Central memory CD8-positive, alpha-beta T cell (primary cell): ENCODE measurements around the gene UBE2QL1.

Source experiments
- ATAC-seq: fragments of 150-1000 bp; cut with Tn5 transposase; replicated peaks from 2 replicates; pipeline ENCODE4 v1.10.0; 2022; ENCODE audit warnings: mild to moderate bottlenecking, moderate FRiP score, moderate number of reproducible peaks; ENCODE audit not compliant: poor library complexity, severe bottlenecking; ENCODE audit errors: extremely low read depth
- DNase-seq, 2 donors: peaks; one replicate each; pipeline ENCODE4 v3.0.0; 2021; ENCODE audit warnings: low spot score in 2 of 2
- H3K27ac Mint-ChIP-seq: one replicate; pipeline ENCODE4 v1.8.0; 2022; ENCODE audit warnings: low read depth, mild to moderate bottlenecking, moderate library complexity, mixed read lengths
- H3K27me3 Mint-ChIP-seq: one replicate; pipeline ENCODE4 v1.8.0; 2022; ENCODE audit warnings: mixed read lengths
- H3K36me3 Mint-ChIP-seq: one replicate; pipeline ENCODE4 v1.8.0; 2022; ENCODE audit warnings: mild to moderate bottlenecking, moderate library complexity, mixed read lengths; ENCODE audit not compliant: insufficient read depth
- H3K4me1 Mint-ChIP-seq: one replicate; pipeline ENCODE4 v1.8.0; 2022; ENCODE audit warnings: mixed read lengths
- H3K4me3 Mint-ChIP-seq: one replicate; pipeline ENCODE4 v1.8.0; 2022; ENCODE audit warnings: mild to moderate bottlenecking, moderate library complexity, mixed read lengths
- H3K9me3 Mint-ChIP-seq: one replicate; pipeline ENCODE4 v1.8.0; 2022; ENCODE audit warnings: mixed read lengths

Gene UBE2QL1

DNA sequence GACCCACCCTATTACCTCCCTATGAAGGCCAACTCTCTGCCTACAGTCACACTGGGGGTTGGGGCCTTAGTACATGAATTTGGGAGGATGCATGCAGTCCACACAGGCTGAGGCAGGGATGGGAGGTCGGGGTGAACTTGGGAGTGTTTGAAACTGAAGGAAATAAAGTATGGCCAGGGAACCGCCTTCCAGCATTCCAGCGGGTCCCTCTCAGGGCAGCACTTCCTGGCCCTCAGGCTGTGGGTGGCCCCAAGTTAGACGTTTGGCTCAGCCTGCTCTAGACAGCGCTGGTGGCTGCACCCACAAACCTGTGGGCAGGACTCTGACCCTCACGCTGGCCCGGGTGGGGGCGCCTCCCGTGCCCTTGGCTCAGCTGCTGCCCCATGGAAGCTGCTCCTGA lies 74.3 kb downstream of the UBE2QL1 start:
- peaks cover 73% of the 10 kb centered on the region for H3K27me3 Mint-ChIP-seq
- H3K4me1 Mint-ChIP-seq = no peaks in the 10 kb centered on the region
- H3K4me3 Mint-ChIP-seq = no peak overlapping the region
- no peaks in the 10 kb centered on the region for H3K9me3 Mint-ChIP-seq
- ATAC-seq (no peak), DNase-seq (no peak)
- H3K27ac Mint-ChIP-seq = no peak overlapping the region
- H3K36me3 Mint-ChIP-seq = no peaks in the 10 kb centered on the region

DNA sequence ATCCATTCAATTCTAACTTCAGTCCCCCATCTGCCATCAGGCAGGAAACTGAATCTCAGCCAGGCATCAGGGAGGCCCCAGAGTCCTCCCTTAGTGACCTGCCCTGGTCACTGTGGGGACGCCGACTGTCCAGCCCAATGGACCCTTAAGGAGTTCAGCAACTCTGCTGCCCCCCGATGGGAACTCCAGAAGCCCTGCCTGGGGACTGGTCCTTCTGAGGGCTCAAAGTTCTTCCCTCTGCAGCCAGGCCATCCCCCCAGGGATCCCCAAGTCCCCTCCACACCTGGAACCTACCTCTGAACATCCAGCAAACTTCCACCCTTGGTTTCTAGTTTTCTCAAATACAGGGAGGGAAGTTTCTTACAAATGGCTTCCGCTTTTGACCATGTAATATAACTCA lies 76.8 kb downstream of the UBE2QL1 start:
- H3K27ac Mint-ChIP-seq = no peak overlapping the region
- DNase-seq = no peak
- peaks cover 2% of the 10 kb centered on the region for H3K36me3 Mint-ChIP-seq
- H3K9me3 Mint-ChIP-seq = no peaks in the 10 kb centered on the region
- no peak for ATAC-seq
- H3K4me1 Mint-ChIP-seq = no peaks in the 10 kb centered on the region
- H3K27me3 Mint-ChIP-seq = peaks cover 73% of the 10 kb centered on the region
- H3K4me3 Mint-ChIP-seq = no peak overlapping the region

DNA sequence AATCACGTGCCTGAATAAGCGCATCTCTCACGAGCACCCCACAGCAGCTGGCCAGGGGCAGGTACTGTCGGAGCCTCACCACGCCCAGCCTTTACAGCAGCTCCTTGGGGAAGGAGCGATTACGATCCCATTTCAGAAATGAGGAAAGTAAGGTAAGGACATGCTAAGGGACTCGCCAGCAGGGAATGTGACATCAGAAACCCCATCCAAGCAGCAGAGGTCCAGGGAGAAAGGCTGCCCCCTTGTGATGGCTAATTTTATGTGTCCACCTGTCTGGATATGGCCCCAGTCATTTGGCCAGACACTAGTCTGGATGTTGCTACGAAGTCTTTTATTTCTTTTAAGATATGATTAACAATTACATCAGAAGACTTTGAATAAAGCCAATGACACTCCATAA lies 77.3 kb downstream of the UBE2QL1 start:
- Mint-ChIP-seq H3K27ac (no peak overlapping the region), H3K36me3 (peaks cover 2% of the 10 kb centered on the region), H3K4me3 (no peak overlapping the region), H3K4me1 (no peaks in the 10 kb centered on the region), H3K9me3 (no peaks in the 10 kb centered on the region), H3K27me3 (peaks cover 68% of the 10 kb centered on the region)
- no peak for DNase-seq
- no peak for ATAC-seq

DNA sequence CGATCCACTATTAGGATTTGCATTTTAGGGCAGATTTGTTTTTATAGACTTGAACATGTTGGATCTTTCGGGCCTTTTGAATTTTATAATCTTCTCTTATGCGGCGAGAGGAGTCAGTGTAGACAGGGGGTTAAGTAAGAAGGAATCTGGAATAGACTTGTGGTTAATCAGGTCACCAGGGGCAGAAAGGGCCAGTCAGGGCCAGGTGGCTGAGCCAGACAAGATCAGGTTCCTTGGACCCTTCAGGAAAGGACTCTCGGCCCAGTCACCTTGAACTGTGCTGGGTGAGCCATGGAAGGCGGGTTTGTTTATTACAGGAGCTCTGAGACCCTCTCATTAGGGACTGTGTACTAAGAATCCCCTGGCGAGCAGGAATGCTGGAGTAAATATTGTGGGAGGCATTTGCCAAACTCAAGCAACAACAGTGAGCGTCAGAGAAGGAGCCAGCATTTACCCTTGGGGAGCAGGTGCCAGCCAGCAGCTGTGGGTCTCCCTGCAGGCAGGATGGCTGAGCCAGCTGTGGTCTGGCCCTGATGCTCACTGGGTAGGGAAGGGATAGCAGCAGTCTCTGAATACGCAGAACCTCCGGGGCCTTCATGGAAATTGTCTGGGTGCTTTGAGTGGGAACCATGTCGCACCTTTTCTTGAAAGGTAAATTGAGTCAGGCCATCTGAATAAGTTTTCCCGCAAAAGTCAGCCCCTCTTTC lies 79.2 kb downstream of the UBE2QL1 start:
- DNase-seq (no peak), ATAC-seq (no peak)
- Mint-ChIP-seq H3K27me3 (peaks cover 74% of the 10 kb centered on the region), H3K9me3 (no peaks in the 10 kb centered on the region), H3K4me1 (no peaks in the 10 kb centered on the region), H3K4me3 (no peak overlapping the region), H3K27ac (no peak overlapping the region), H3K36me3 (peaks cover 2% of the 10 kb centered on the region)

DNA sequence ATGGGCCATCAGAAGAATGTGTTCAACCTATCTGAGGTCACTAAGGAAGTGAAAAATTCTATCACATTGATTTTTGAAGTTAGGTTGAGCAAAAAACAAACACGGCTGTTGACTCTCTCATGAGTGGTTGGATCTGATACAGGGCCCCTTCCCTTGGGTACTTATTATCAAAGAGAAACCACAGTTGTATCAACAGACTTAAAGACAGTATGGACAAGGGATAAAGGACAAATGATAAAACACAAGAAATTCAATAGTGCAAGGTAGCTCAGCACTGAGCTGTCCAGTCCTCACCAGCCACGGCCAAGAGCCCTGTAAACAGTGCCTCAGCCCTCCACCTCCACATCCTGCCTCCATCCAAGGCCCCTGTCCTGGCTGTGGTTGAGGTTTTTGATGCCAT lies 86.9 kb downstream of the UBE2QL1 start:
- H3K9me3 Mint-ChIP-seq = no peaks in the 10 kb centered on the region
- no peaks in the 10 kb centered on the region for H3K4me1 Mint-ChIP-seq
- H3K36me3 Mint-ChIP-seq = no peaks in the 10 kb centered on the region
- no peak overlapping the region for H3K27ac Mint-ChIP-seq
- no peak for DNase-seq
- no peak overlapping the region for H3K4me3 Mint-ChIP-seq
- H3K27me3 Mint-ChIP-seq = peaks cover 43% of the 10 kb centered on the region
- no peak for ATAC-seq

DNA sequence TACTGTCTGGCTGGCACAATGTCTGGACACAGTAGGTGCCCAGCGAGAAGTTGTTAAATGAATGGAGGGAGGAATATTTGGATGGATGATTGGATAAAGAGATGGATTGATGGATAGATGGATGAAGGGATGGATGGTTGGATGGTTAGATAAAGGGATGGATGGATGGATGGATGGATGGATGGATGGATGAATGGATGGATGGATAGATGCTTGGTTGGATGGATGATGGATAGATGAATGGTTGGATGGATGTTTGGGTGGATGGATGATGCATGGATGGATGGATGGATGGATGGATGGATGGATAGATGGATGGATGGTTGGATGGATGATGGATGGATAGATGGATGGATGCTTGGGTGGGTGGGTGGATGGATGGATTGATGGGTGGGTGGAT lies 90.4 kb downstream of the UBE2QL1 start:
- peaks cover 19% of the 10 kb centered on the region for H3K27me3 Mint-ChIP-seq
- H3K36me3 Mint-ChIP-seq = no peaks in the 10 kb centered on the region
- DNase-seq = no peak
- no peaks in the 10 kb centered on the region for H3K9me3 Mint-ChIP-seq
- no peaks in the 10 kb centered on the region for H3K4me1 Mint-ChIP-seq
- no peak overlapping the region for H3K4me3 Mint-ChIP-seq
- H3K27ac Mint-ChIP-seq = no peak overlapping the region
- no peak for ATAC-seq

DNA sequence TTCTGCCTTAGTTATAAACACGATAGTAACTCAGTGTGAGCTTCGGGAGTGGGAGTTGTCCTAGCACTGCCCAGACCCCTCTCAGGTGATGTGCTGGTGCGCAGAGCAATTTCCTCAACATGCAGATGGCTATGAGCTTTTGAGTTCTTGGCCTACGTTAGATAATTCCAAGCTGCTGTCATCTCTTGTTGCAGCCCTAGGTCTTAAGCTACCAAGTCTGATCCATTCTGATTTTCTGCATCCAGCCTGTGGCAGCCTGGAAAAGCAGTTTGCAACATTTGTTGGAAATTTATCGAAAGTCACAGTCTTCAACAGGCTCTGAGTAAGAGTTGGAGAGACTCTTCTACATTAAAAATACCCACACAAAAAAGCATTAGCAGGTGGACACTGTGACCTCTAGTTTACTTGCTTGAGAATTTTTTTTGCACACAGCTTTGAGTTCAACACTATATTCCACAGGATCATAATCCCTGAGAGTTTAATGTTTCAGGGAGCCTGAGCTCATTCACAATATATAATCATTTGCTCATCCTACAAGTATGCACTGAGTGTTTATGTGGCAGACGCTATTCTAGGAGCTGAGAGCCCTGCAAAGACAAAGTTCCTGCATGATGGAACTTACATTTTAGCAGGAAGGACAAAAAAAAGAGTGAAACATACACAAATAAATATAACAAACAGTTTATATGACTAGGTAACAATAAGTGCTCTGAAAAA lies 91.6 kb downstream of the UBE2QL1 start:
- no peak for ATAC-seq
- Mint-ChIP-seq H3K9me3 (no peaks in the 10 kb centered on the region), H3K36me3 (no peaks in the 10 kb centered on the region), H3K27ac (no peak overlapping the region), H3K4me3 (no peak overlapping the region), H3K4me1 (no peaks in the 10 kb centered on the region), H3K27me3 (peaks cover 10% of the 10 kb centered on the region)
- no peak for DNase-seq

DNA sequence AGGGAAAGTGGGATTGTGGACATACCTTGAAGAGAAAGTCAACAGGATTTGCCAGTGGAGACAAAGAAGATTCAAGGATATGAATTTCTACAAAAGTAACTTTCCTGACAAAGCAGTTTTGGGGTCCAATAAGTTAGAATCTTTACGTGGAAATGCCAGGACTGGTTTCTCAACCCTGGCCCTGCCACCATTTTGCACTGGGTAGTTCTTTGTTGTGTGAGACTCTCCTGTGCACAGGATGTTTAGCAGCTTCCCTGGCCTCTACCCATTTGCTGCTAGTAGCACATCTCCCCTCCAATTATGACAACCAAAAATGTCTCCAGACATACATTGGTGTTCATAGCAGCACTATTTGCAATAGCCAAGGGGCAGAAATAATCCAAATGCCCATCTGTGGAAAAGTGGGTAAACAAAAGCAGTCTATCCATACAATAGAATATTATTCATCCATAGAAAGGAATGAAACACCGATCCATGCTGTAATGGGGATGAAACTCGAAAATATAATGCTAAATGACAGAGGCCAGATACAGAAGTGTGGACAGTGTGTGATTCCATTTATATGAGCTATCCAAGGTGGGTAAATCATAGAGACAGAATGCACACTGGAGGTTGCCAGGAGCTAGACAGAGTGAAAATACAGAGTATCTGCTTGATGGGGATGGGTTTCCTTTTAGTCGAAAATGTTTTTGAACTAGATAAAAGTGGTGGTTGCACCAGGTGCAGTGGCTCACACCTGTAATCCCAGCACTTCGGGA lies 92.8 kb downstream of the UBE2QL1 start:
- DNase-seq = no peak
- no peaks in the 10 kb centered on the region for H3K4me1 Mint-ChIP-seq
- peaks cover 15% of the 10 kb centered on the region for H3K27me3 Mint-ChIP-seq
- no peak for ATAC-seq
- no peak overlapping the region for H3K27ac Mint-ChIP-seq
- no peak overlapping the region for H3K4me3 Mint-ChIP-seq
- H3K36me3 Mint-ChIP-seq = no peaks in the 10 kb centered on the region
- no peaks in the 10 kb centered on the region for H3K9me3 Mint-ChIP-seq

DNA sequence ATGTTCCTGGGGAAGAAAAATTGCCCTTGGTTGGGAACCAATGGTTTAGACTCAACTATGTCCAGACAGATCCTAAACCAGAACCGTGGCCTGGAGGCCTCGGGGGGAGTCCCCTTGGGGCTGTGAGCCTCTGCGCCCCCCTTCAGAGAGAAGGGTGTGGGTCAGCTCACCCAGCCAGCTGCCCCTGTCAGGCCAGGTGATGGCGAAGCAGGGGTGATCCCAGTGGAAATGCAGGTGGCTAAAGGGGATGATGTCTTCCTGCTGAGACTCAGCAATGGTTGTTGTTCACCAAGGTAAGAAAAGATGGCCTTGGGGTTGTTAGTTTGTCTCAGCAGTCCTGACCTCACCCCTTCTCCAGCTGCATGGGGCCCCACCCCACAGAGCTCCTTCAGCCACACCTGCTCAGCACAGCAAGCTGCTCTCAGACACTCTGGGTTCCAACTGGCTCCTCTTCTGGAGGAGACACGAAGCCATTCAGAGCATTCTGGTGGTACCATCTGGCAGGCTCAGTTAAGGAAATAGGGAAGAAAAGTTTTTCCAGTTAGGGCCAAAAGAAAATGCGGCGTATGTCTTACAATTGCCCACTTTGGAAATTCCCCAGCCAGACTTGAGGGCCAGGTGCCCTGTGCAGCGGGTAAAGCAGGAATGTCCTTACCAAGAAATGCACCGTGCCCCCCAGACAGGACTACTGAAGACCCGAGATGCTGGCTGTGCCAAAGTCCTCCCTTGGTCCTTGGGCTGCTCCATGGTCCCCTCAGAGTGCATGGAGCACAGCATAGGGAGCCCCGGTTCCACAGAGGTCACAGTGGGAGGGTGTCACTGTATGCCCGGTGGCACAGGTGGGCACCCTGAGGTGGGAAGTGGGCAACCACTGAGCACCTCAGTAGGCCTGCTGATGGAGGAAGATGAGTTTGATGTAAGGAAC lies 94.0 kb downstream of the UBE2QL1 start:
- no peak for DNase-seq
- ATAC-seq = no peak
- no peaks in the 10 kb centered on the region for H3K4me1 Mint-ChIP-seq
- no peaks in the 10 kb centered on the region for H3K36me3 Mint-ChIP-seq
- no peak overlapping the region for H3K4me3 Mint-ChIP-seq
- H3K27ac Mint-ChIP-seq = no peak overlapping the region
- H3K9me3 Mint-ChIP-seq = no peaks in the 10 kb centered on the region
- peaks cover 27% of the 10 kb centered on the region for H3K27me3 Mint-ChIP-seq

DNA sequence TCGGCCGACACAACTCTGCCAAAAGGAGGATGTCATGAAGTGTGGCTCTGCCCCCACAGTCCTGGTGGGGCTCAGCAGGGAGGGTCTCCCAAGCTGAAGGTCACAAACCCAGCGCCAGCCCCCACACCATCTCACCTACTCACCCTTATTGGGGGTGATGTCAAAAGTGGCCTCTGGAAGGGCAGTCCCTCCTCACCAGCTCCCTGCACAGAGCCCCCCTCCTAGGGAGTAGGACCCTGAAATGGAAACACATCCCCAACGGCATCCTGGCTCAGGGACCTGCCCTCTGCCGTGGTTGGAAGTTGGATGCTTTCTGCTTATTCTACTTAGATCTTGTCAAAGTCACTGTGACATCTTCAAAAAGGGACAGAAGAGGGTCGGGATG lies 94.7 kb downstream of the UBE2QL1 start:
- Mint-ChIP-seq H3K9me3 (no peaks in the 10 kb centered on the region), H3K4me3 (no peak overlapping the region), H3K4me1 (no peaks in the 10 kb centered on the region), H3K27me3 (peaks cover 28% of the 10 kb centered on the region), H3K36me3 (no peaks in the 10 kb centered on the region), H3K27ac (no peak overlapping the region)
- ATAC-seq = no peak
- DNase-seq = no peak

DNA sequence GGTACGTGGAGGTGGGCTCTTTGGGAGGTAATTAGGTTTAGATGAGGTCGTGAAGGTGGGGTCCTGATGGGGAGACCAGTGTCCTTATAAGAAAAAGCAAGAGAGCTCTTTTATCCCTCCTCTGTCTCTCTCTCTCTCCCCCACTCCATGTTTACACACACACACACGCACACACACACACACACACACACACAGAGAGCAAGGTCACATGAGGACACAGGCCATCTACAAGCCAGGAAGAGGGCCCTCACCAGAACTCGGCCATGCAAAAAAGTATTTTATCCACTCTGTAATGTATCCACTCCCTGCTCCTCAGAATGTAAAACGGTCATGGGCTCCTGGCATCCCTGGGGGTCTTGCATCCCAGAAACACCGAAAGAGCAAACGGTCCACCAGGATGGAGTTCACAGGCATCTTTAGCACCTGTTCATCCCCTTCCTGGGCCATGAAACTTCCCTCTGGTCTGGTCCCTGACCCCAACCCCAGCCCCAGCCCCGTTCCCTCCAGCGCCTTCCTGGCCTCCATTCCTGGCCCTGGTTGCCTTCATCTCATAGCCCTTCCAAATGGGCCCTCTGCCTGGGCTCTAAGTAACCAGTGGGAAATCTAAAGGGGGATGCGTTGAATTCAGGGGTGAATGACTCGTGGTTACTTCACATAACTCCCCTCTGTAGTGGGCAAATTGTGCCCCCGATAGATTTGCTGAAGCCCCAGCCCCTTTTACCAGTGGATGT lies 95.3 kb downstream of the UBE2QL1 start:
- H3K9me3 Mint-ChIP-seq = no peaks in the 10 kb centered on the region
- no peaks in the 10 kb centered on the region for H3K36me3 Mint-ChIP-seq
- DNase-seq (no peak), ATAC-seq (no peak)
- peaks cover 28% of the 10 kb centered on the region for H3K27me3 Mint-ChIP-seq
- H3K27ac Mint-ChIP-seq = no peak overlapping the region
- H3K4me1 Mint-ChIP-seq = no peaks in the 10 kb centered on the region
- no peak overlapping the region for H3K4me3 Mint-ChIP-seq
